BE2C (cell line): ENCODE results near the gene LAMA3.

Source experiments
- DNase-seq: peaks from one replicate; pipeline ENCODE4 v3.0.0-alpha.2; 2020
- H3K27me3 ChIP-seq: fragments of 250-450 bp; sonication (Bioruptor Pico); 2 replicates; pipeline ENCODE4 v1.5.1; 2020; ENCODE audit warnings: mild to moderate bottlenecking
- H3K36me3 ChIP-seq: fragments of 250-450 bp; sonication (Bioruptor Pico); 2 replicates; pipeline ENCODE4 v1.5.1; 2020; ENCODE audit warnings: mild to moderate bottlenecking
- H3K4me1 ChIP-seq: fragments of 250-450 bp; sonication (Bioruptor Pico); 2 replicates; pipeline ENCODE4 v1.5.1; 2020
- H3K4me3 ChIP-seq: 2 replicates; pipeline ENCODE4 v1.5.1; 2011; ENCODE audit warnings: low read depth, low read length
- H3K9me3 ChIP-seq: fragments of 250-450 bp; sonication (Bioruptor Pico); 2 replicates; pipeline ENCODE4 v1.5.1; 2020
- CTCF ChIP-seq: IDR thresholded peaks from 2 replicates; pipeline ENCODE4 v1.5.1; 2012; ENCODE audit warnings: mild to moderate bottlenecking, low read depth, low read length

LAMA3 gene

GRCh38 chr18:23703987-23704384 lies 14.7 kb downstream of the LAMA3 start:
- H3K4me1 ChIP-seq, result no peaks in the 10 kb centered on the region
- DNase-seq, result no peak
- no peaks in the 10 kb centered on the region for H3K36me3 ChIP-seq
- no peak overlapping the region for H3K4me3 ChIP-seq
- TF ChIP-seq CTCF, result no peak
- no peaks in the 10 kb centered on the region for H3K27me3 ChIP-seq
- no peaks in the 10 kb centered on the region for H3K9me3 ChIP-seq

- Histone ChIP-seq H3K9me3 (no peaks in the 10 kb centered on the region), H3K4me3 (no peak overlapping the region), H3K36me3 (no peaks in the 10 kb centered on the region), H3K4me1 (no peaks in the 10 kb centered on the region), H3K27me3 (no peaks in the 10 kb centered on the region)
- DNase-seq, result no peak
- TF ChIP-seq CTCF, result no peak
Observed at GRCh38 chr18:23704806-23705205, 15.6 kb downstream of the LAMA3 start.

- TF ChIP-seq CTCF, result no peak
- no peaks in the 10 kb centered on the region for H3K4me1 ChIP-seq
Observed at GRCh38 chr18:23706971-23707640, 17.9 kb downstream of the LAMA3 start.

GRCh38 chr18:23710068-23710527 lies 20.8 kb downstream of the LAMA3 start:
- Histone ChIP-seq H3K4me1 (no peaks in the 10 kb centered on the region), H3K4me3 (no peak overlapping the region)
- DNase-seq, result no peak

More at GRCh38 chr18:23706971-23707640, 17.9 kb downstream of the LAMA3 start:
- Histone ChIP-seq H3K9me3 (no peaks in the 10 kb centered on the region), H3K4me3 (no peak overlapping the region), H3K27me3 (no peaks in the 10 kb centered on the region), H3K36me3 (no peaks in the 10 kb centered on the region)
- no peak for DNase-seq

GRCh38 chr18:23710946-23711345 lies 21.7 kb downstream of the LAMA3 start:
- no peaks in the 10 kb centered on the region for H3K9me3 ChIP-seq
- H3K4me1 ChIP-seq, result no peaks in the 10 kb centered on the region
- H3K36me3 ChIP-seq, result no peaks in the 10 kb centered on the region
- DNase-seq, result no peak
- no peak overlapping the region for H3K4me3 ChIP-seq
- no peak for TF ChIP-seq CTCF
- no peaks in the 10 kb centered on the region for H3K27me3 ChIP-seq

More at GRCh38 chr18:23710068-23710527, 20.8 kb downstream of the LAMA3 start:
- no peaks in the 10 kb centered on the region for H3K27me3 ChIP-seq
- no peaks in the 10 kb centered on the region for H3K36me3 ChIP-seq
- TF ChIP-seq CTCF, result no peak
- H3K9me3 ChIP-seq, result no peaks in the 10 kb centered on the region

- no peaks in the 10 kb centered on the region for H3K4me1 ChIP-seq
- no peak for TF ChIP-seq CTCF
- H3K27me3 ChIP-seq, result no peaks in the 10 kb centered on the region
- H3K9me3 ChIP-seq, result no peaks in the 10 kb centered on the region
- DNase-seq, result no peak
- H3K4me3 ChIP-seq, result no peak overlapping the region
- no peaks in the 10 kb centered on the region for H3K36me3 ChIP-seq
Observed at GRCh38 chr18:23711426-23711825, 22.2 kb downstream of the LAMA3 start.
